ENCODE results near the gene N4BP2L1.

The N4BP2L1 gene

GRCh38 chr13:32447894-32448623 is 20.1 kb upstream of the N4BP2L1 start:
- H3K27ac Mint-ChIP-seq = peak overlapping the region; percentile 10
- H3K27me3 Mint-ChIP-seq (ENCODE audit: low read depth) = no peaks in the 10 kb centered on the region
- H3K4me3 Mint-ChIP-seq = no peak overlapping the region
- H3K4me1 Mint-ChIP-seq (ENCODE audit: low read depth) = peaks cover 11% of the 10 kb centered on the region
- H3K36me3 Mint-ChIP-seq (ENCODE audit: low read depth) = peaks cover 6% of the 10 kb centered on the region
- no peaks in the 10 kb centered on the region for H3K9me3 Mint-ChIP-seq

GRCh38 chr13:32446773-32447465 is 19.0 kb upstream of the N4BP2L1 start:
- Mint-ChIP-seq H3K27me3 (ENCODE audit: low read depth) (no peaks in the 10 kb centered on the region), H3K27ac (no peak overlapping the region), H3K4me1 (ENCODE audit: low read depth) (peaks cover 14% of the 10 kb centered on the region), H3K4me3 (no peak overlapping the region), H3K36me3 (ENCODE audit: low read depth) (peaks cover 9% of the 10 kb centered on the region), H3K9me3 (no peaks in the 10 kb centered on the region)

GRCh38 chr13:32446220-32446619 is 18.3 kb upstream of the N4BP2L1 start:
- H3K9me3 Mint-ChIP-seq = no peaks in the 10 kb centered on the region
- no peak overlapping the region for H3K4me3 Mint-ChIP-seq
- peaks cover 9% of the 10 kb centered on the region for H3K36me3 Mint-ChIP-seq (ENCODE audit: low read depth)
- no peaks in the 10 kb centered on the region for H3K27me3 Mint-ChIP-seq (ENCODE audit: low read depth)
- peaks cover 14% of the 10 kb centered on the region for H3K4me1 Mint-ChIP-seq (ENCODE audit: low read depth)
- H3K27ac Mint-ChIP-seq = no peak overlapping the region

- Mint-ChIP-seq H3K27me3 (ENCODE audit: low read depth) (no peaks in the 10 kb centered on the region), H3K4me3 (no peak overlapping the region), H3K9me3 (no peaks in the 10 kb centered on the region), H3K4me1 (ENCODE audit: low read depth) (peaks cover 12% of the 10 kb centered on the region), H3K36me3 (ENCODE audit: low read depth) (peaks cover 5% of the 10 kb centered on the region), H3K27ac (no peak overlapping the region)
These were observed 17.5 kb upstream of the N4BP2L1 start for GRCh38 chr13:32445461-32445860.

- no peaks in the 10 kb centered on the region for H3K9me3 Mint-ChIP-seq
- peaks cover 8% of the 10 kb centered on the region for H3K4me1 Mint-ChIP-seq (ENCODE audit: low read depth)
- peaks cover 7% of the 10 kb centered on the region for H3K36me3 Mint-ChIP-seq (ENCODE audit: low read depth)
- H3K27ac Mint-ChIP-seq = no peak overlapping the region
- no peak overlapping the region for H3K4me3 Mint-ChIP-seq
- H3K27me3 Mint-ChIP-seq (ENCODE audit: low read depth) = no peaks in the 10 kb centered on the region
These were observed 15.2 kb upstream of the N4BP2L1 start for GRCh38 chr13:32443111-32443510.

- no peaks in the 10 kb centered on the region for H3K9me3 Mint-ChIP-seq
- H3K27ac Mint-ChIP-seq = no peak overlapping the region
- peaks cover 4% of the 10 kb centered on the region for H3K4me1 Mint-ChIP-seq (ENCODE audit: low read depth)
- H3K4me3 Mint-ChIP-seq = no peak overlapping the region
- H3K27me3 Mint-ChIP-seq (ENCODE audit: low read depth) = no peaks in the 10 kb centered on the region
- H3K36me3 Mint-ChIP-seq (ENCODE audit: low read depth) = peaks cover 9% of the 10 kb centered on the region
These were observed 10.9 kb upstream of the N4BP2L1 start for GRCh38 chr13:32438871-32439270.

- H3K4me3 Mint-ChIP-seq = no peak overlapping the region
- H3K27me3 Mint-ChIP-seq (ENCODE audit: low read depth) = no peaks in the 10 kb centered on the region
- H3K36me3 Mint-ChIP-seq (ENCODE audit: low read depth) = peaks cover 14% of the 10 kb centered on the region
- no peaks in the 10 kb centered on the region for H3K9me3 Mint-ChIP-seq
- no peak overlapping the region for H3K27ac Mint-ChIP-seq
- peaks cover 19% of the 10 kb centered on the region for H3K4me1 Mint-ChIP-seq (ENCODE audit: low read depth)
These were observed 4.9 kb upstream of the N4BP2L1 start for GRCh38 chr13:32432856-32433255.

- peaks cover 17% of the 10 kb centered on the region for H3K36me3 Mint-ChIP-seq (ENCODE audit: low read depth)
These were observed 3.4 kb upstream of the N4BP2L1 start for GRCh38 chr13:32431361-32431760.

GRCh38 chr13:32430018-32430747 is 2.3 kb upstream of the N4BP2L1 start:
- H3K4me1 Mint-ChIP-seq (ENCODE audit: low read depth) = peaks cover 31% of the 10 kb centered on the region

More at GRCh38 chr13:32431361-32431760, 3.4 kb upstream of the N4BP2L1 start:
- Mint-ChIP-seq H3K4me3 (no peak overlapping the region), H3K27me3 (ENCODE audit: low read depth) (no peaks in the 10 kb centered on the region), H3K9me3 (no peaks in the 10 kb centered on the region), H3K4me1 (ENCODE audit: low read depth) (peaks cover 23% of the 10 kb centered on the region), H3K27ac (no peak overlapping the region)

GRCh38 chr13:32429433-32429909 is 1.5 kb upstream of the N4BP2L1 start:
- H3K9me3 Mint-ChIP-seq = no peaks in the 10 kb centered on the region
- peaks cover 33% of the 10 kb centered on the region for H3K4me1 Mint-ChIP-seq (ENCODE audit: low read depth)
- H3K4me3 Mint-ChIP-seq = no peak overlapping the region
- H3K27ac Mint-ChIP-seq = no peak overlapping the region
- no peaks in the 10 kb centered on the region for H3K27me3 Mint-ChIP-seq (ENCODE audit: low read depth)
- peaks cover 22% of the 10 kb centered on the region for H3K36me3 Mint-ChIP-seq (ENCODE audit: low read depth)

More at GRCh38 chr13:32430018-32430747, 2.3 kb upstream of the N4BP2L1 start:
- Mint-ChIP-seq H3K27me3 (ENCODE audit: low read depth) (no peaks in the 10 kb centered on the region), H3K9me3 (no peaks in the 10 kb centered on the region), H3K36me3 (ENCODE audit: low read depth) (peaks cover 20% of the 10 kb centered on the region), H3K27ac (no peak overlapping the region), H3K4me3 (no peak overlapping the region)

- no peaks in the 10 kb centered on the region for H3K27me3 Mint-ChIP-seq (ENCODE audit: low read depth)
- H3K36me3 Mint-ChIP-seq (ENCODE audit: low read depth) = peaks cover 28% of the 10 kb centered on the region
- H3K27ac Mint-ChIP-seq = peak overlapping the region; percentile 92
- no peaks in the 10 kb centered on the region for H3K9me3 Mint-ChIP-seq
- peak overlapping the region; percentile 83 for H3K4me3 Mint-ChIP-seq
- H3K4me1 Mint-ChIP-seq (ENCODE audit: low read depth) = peaks cover 38% of the 10 kb centered on the region
These were observed 877 bp upstream of the N4BP2L1 start for GRCh38 chr13:32428581-32429432.

GRCh38 chr13:32426990-32427851 is 709 bp downstream of the N4BP2L1 start:
- peak overlapping the region; percentile 100 for H3K27ac Mint-ChIP-seq
- no peaks in the 10 kb centered on the region for H3K27me3 Mint-ChIP-seq (ENCODE audit: low read depth)
- H3K4me3 Mint-ChIP-seq = peak overlapping the region; percentile 99
- H3K9me3 Mint-ChIP-seq = no peaks in the 10 kb centered on the region
- H3K36me3 Mint-ChIP-seq (ENCODE audit: low read depth) = peaks cover 40% of the 10 kb centered on the region
- peaks cover 36% of the 10 kb centered on the region for H3K4me1 Mint-ChIP-seq (ENCODE audit: low read depth)
